SK-N-SH (cell line): Measurements from ENCODE around the gene HLA-DPB1. TPM values are rescaled to one million over a fixed set of nuclear protein-coding genes. Genes with fewer than 3 reads are reported as not detected.

Experiments used
- CTCF ChIA-PET: fragments of 300-600, 350-600 bp; formaldehyde crosslinking; extraction: SDS; loops from one replicate; lab custom pipeline; 2021; lab: Yijun Ruan, JAX
- POLR2A ChIA-PET: fragments of 350-600 bp; sonication (Branson Sonifier 250); formaldehyde crosslinking; extraction: SDS; loops from one replicate; lab custom pipeline; 2020; ENCODE audit warnings: antibody characterized with exemption, inconsistent platforms; lab: Yijun Ruan, JAX
- DNase-seq: peaks from one replicate; pipeline ENCODE4 v3.0.0; 2012
- H2AFZ ChIP-seq: fragments of 200-600 bp; sonication (generic); 2 replicates; pipeline ENCODE4 v1.8.1; 2016; ENCODE audit warnings: antibody characterized with exemption, mild to moderate bottlenecking, low read depth
- H3F3A ChIP-seq: fragments of 200-600 bp; sonication (generic); replicated peaks from 2 replicates; pipeline ENCODE3; 2016; ENCODE audit warnings: antibody characterized with exemption, mild to moderate bottlenecking; ENCODE audit not compliant: insufficient read depth
- H3K27ac ChIP-seq, 2 experiments: fragments of 200-500 bp in 1 of 2; fragments of 200-600 bp in 1 of 2; sonication (Bioruptor generic) in 1 of 2; sonication (generic), shearing (Covaris generic) in 1 of 2; 2 replicates each; pipeline versions ENCODE4 v1.5.1 to v1.6.1; 2014 to 2016; ENCODE audit warnings: low read depth in 2 of 2, inconsistent platforms in 1 of 2, low read length in 1 of 2, mild to moderate bottlenecking in 1 of 2, mixed read lengths in 1 of 2
- H3K27me3 ChIP-seq: fragments of 200-600 bp; sonication (generic), shearing (Covaris generic); 2 replicates; pipeline ENCODE4 v1.6.1; 2016; ENCODE audit warnings: mixed run types; ENCODE audit not compliant: insufficient read depth
- H3K36me3 ChIP-seq, 2 experiments: fragments of 200-500 bp in 1 of 2; fragments of 200-600 bp in 1 of 2; sonication (Bioruptor generic) in 1 of 2; sonication (generic) in 1 of 2; replicated peaks in 1 of 2; 2 replicates each; pipeline versions ENCODE3 to v1.5.1; 2014 to 2016; ENCODE audit warnings: low read length in 1 of 2, mild to moderate bottlenecking in 1 of 2; ENCODE audit not compliant: insufficient read depth in 2 of 2, control insufficient read depth in 1 of 2
- H3K4me1 ChIP-seq, 2 experiments: fragments of 200-500 bp in 1 of 2; fragments of 200-600 bp in 1 of 2; sonication (Bioruptor generic) in 1 of 2; sonication (generic), shearing (Covaris generic) in 1 of 2; 2 replicates each; pipeline versions ENCODE4 v1.5.1 to v1.6.1; 2014 to 2016; ENCODE audit warnings: low read depth in 1 of 2, low read length in 1 of 2, mixed run types in 1 of 2; ENCODE audit not compliant: insufficient read depth in 2 of 2, control insufficient read depth in 1 of 2
- H3K4me2 ChIP-seq: fragments of 200-600 bp; sonication (generic), shearing (Covaris generic); 2 replicates; pipeline ENCODE4 v1.6.1; 2017; ENCODE audit warnings: mixed run types
- H3K4me3 ChIP-seq, 2 experiments: fragments of 200-500 bp in 1 of 2; fragments of 200-600 bp in 1 of 2; sonication (Bioruptor generic) in 1 of 2; sonication (generic), shearing (Covaris generic) in 1 of 2; 2 replicates each; pipeline versions ENCODE4 v1.5.1 to v1.8.1; 2014 to 2016; ENCODE audit warnings: low read depth in 2 of 2, inconsistent platforms in 1 of 2, low read length in 1 of 2, mild to moderate bottlenecking in 1 of 2, mixed read lengths in 1 of 2, moderate library complexity in 1 of 2
- H3K79me2 ChIP-seq: fragments of 200-600 bp; sonication (generic); 2 replicates; pipeline ENCODE4 v1.8.1; 2017; ENCODE audit warnings: mild to moderate bottlenecking; ENCODE audit not compliant: insufficient read depth
- H3K9ac ChIP-seq: fragments of 200-600 bp; sonication (generic); 2 replicates; pipeline ENCODE4 v1.6.1; 2017; ENCODE audit warnings: mixed run types
- H3K9me2 ChIP-seq: fragments of 200-600 bp; sonication (generic); 2 replicates; pipeline ENCODE4 v1.6.1; 2017; ENCODE audit warnings: mixed run types
- H3K9me3 ChIP-seq: fragments of 200-600 bp; sonication (generic); 2 replicates; pipeline ENCODE4 v1.6.1; 2017; ENCODE audit warnings: mixed run types, mild to moderate bottlenecking, moderate library complexity
- H4K20me1 ChIP-seq: fragments of 200-600 bp; sonication (generic); 2 replicates; pipeline ENCODE4 v1.6.1; 2017; ENCODE audit warnings: mild to moderate bottlenecking, mixed run types; ENCODE audit not compliant: insufficient read depth
- ELF1 ChIP-seq: IDR thresholded peaks from 2 replicates; pipeline ENCODE4 v1.4.0; 2012
- EP300 ChIP-seq, 2 experiments: IDR thresholded peaks; 2 replicates each; pipeline versions ENCODE4 v1.4.0 to v1.6.1; 2012; ENCODE audit warnings: borderline replicate concordance in 1 of 2, low read depth in 1 of 2, low read length in 1 of 2
- MXI1 ChIP-seq: IDR thresholded peaks from 2 replicates; pipeline ENCODE4 v1.6.1; 2012; ENCODE audit warnings: mild to moderate bottlenecking, low read depth, low read length, improper control_type of control experiment
- NFIC ChIP-seq: IDR thresholded peaks from 2 replicates; pipeline ENCODE4 v1.4.0; 2012; ENCODE audit warnings: borderline replicate concordance
- NRF1 ChIP-seq: IDR thresholded peaks from 2 replicates; pipeline ENCODE4 v1.6.1; 2012; ENCODE audit warnings: low read depth, mild to moderate bottlenecking, low read length
- RAD21 ChIP-seq: IDR thresholded peaks from 2 replicates; pipeline ENCODE4 v1.6.1; 2012; ENCODE audit warnings: mild to moderate bottlenecking, low read length
- SIN3A ChIP-seq: IDR thresholded peaks from 2 replicates; pipeline ENCODE4 v1.6.1; 2012; ENCODE audit warnings: low read depth, mild to moderate bottlenecking, low read length, moderate library complexity, borderline replicate concordance
- SMC3 ChIP-seq: IDR thresholded peaks from 2 replicates; pipeline ENCODE4 v1.6.1; 2012; ENCODE audit warnings: low read depth, low read length, improper control_type of control experiment
- TAF1 ChIP-seq: IDR thresholded peaks from 2 replicates; pipeline ENCODE4 v1.6.1; 2012; ENCODE audit warnings: low read depth, mild to moderate bottlenecking, low read length, moderate library complexity, borderline replicate concordance
- YY1 ChIP-seq: IDR thresholded peaks from 2 replicates; pipeline ENCODE4 v1.4.0; 2012; ENCODE audit warnings: low read depth, mild to moderate bottlenecking
- WGBS: methylation state at CpG from one replicate; pipeline ENCODE4 v1.1.6; 2017; ENCODE audit warnings: low lambda C conversion rate; 5-methylcytosine and 5-hydroxymethylcytosine counted together
- polyA plus RNA-seq, 3 experiments: library from polyadenylated mRNA; depleted of rRNA; stranded (reverse); fragments of >200 nt; gene quantifications; 2 replicates each; pipeline ENCODE4 v1.2.3, GENCODE V29; 2012
- TF ChIP-seq, protein P1 (sequence below): IDR thresholded peaks from 2 replicates; pipeline ENCODE4; 2012
- TF ChIP-seq, protein P2 (sequence below): fragments of 150-350 bp; IDR thresholded peaks from 2 replicates; pipeline ENCODE4 v1.6.1; 2016; ENCODE audit warnings: mild to moderate bottlenecking, low read depth, low read length
- TF ChIP-seq, protein P3 (sequence below): fragments of 200-600 bp; sonication (generic); IDR thresholded peaks from 2 replicates; pipeline ENCODE4 v1.6.1; 2017; ENCODE audit warnings: antibody characterized with exemption, mild to moderate bottlenecking, moderate library complexity
- TF ChIP-seq, protein P4 (sequence below): IDR thresholded peaks from 2 replicates; pipeline ENCODE4 v1.4.0; 2012; ENCODE audit warnings: low read depth, borderline replicate concordance
- TF ChIP-seq, protein P5 (sequence below): IDR thresholded peaks from 2 replicates; pipeline ENCODE4 v1.4.0; 2012; ENCODE audit warnings: low read depth, borderline replicate concordance

The HLA-DPB1 gene
- polyA plus RNA-seq, 1 of the 3 experiments (the other 2 are of a cell fraction) = 2.0 TPM

DNA sequence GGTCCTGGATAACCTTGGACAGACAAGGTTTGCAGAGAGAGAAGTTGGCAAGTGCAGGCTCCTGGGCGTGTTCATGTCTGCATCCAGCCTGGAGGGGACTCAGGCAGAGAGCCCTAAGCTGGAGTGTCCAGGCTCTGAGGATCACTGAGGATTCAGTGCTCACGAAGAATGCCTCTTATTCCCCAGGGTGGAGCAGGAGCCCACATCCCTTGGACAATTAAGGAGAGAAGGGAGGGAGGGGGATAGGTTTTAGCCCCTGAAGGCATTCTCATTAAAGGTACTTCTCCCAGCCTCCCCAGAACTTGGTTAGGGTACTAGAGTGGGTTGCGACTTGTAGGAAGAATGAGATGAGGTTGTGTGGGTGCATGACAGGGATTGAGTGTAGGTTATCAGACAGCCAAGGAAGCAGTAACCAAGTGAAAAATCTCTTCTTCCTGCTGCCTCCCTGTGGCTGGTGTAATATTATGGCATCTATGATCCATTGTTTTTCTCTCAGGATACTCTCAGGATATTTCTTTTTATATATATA is 680 bp downstream of the HLA-DPB1 start:
- Histone ChIP-seq H3K4me2 (no peak overlapping the region), H3K27ac (no peak overlapping the region), H3F3A (no peaks in the 10 kb centered on the region), H3K9me2 (no peaks in the 10 kb centered on the region), H3K4me1 (peaks cover 0 to 3% of the 10 kb centered on the region in 2 experiments; a peak in 1 of 4 replicates), H3K4me3 (peak overlapping the region in 1 of 2 experiments; percentile 17; a peak in 1 of 4 replicates), H2AFZ (no peak overlapping the region), H4K20me1 (no peaks in the 10 kb centered on the region), H3K9me3 (no peaks in the 10 kb centered on the region), H3K79me2 (no peaks in the 10 kb centered on the region), H3K36me3 (no peaks in the 10 kb centered on the region), H3K27me3 (peaks cover 43% of the 10 kb centered on the region; the same call in 1 of the 2 replicates), H3K9ac (no peak overlapping the region)
- TF ChIP-seq, protein P1, sequence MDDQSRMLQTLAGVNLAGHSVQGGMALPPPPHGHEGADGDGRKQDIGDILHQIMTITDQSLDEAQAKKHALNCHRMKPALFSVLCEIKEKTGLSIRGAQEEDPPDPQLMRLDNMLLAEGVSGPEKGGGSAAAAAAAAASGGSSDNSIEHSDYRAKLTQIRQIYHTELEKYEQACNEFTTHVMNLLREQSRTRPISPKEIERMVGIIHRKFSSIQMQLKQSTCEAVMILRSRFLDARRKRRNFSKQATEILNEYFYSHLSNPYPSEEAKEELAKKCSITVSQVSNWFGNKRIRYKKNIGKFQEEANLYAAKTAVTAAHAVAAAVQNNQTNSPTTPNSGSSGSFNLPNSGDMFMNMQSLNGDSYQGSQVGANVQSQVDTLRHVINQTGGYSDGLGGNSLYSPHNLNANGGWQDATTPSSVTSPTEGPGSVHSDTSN = no peak
- TF ChIP-seq, protein P2, sequence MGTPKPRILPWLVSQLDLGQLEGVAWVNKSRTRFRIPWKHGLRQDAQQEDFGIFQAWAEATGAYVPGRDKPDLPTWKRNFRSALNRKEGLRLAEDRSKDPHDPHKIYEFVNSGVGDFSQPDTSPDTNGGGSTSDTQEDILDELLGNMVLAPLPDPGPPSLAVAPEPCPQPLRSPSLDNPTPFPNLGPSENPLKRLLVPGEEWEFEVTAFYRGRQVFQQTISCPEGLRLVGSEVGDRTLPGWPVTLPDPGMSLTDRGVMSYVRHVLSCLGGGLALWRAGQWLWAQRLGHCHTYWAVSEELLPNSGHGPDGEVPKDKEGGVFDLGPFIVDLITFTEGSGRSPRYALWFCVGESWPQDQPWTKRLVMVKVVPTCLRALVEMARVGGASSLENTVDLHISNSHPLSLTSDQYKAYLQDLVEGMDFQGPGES = no peak
- TF ChIP-seq NRF1 (no peak), MXI1 (no peak), SMC3 (no peak), SIN3A (no peak), RAD21 (no peak), NFIC (no peak), TAF1 (no peak), YY1 (no peak), ELF1 (no peak), EP300 (IDR thresholded peaks at IDR 0.05; ENCODE audit: borderline replicate concordance in 1 of 2, low read depth in 1 of 2, low read length in 1 of 2) (no peak)
- TF ChIP-seq, protein P3, sequence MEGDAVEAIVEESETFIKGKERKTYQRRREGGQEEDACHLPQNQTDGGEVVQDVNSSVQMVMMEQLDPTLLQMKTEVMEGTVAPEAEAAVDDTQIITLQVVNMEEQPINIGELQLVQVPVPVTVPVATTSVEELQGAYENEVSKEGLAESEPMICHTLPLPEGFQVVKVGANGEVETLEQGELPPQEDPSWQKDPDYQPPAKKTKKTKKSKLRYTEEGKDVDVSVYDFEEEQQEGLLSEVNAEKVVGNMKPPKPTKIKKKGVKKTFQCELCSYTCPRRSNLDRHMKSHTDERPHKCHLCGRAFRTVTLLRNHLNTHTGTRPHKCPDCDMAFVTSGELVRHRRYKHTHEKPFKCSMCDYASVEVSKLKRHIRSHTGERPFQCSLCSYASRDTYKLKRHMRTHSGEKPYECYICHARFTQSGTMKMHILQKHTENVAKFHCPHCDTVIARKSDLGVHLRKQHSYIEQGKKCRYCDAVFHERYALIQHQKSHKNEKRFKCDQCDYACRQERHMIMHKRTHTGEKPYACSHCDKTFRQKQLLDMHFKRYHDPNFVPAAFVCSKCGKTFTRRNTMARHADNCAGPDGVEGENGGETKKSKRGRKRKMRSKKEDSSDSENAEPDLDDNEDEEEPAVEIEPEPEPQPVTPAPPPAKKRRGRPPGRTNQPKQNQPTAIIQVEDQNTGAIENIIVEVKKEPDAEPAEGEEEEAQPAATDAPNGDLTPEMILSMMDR = no peak
- TF ChIP-seq, protein P4, sequence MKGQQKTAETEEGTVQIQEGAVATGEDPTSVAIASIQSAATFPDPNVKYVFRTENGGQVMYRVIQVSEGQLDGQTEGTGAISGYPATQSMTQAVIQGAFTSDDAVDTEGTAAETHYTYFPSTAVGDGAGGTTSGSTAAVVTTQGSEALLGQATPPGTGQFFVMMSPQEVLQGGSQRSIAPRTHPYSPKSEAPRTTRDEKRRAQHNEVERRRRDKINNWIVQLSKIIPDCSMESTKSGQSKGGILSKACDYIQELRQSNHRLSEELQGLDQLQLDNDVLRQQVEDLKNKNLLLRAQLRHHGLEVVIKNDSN = no peak
- TF ChIP-seq, protein P5, sequence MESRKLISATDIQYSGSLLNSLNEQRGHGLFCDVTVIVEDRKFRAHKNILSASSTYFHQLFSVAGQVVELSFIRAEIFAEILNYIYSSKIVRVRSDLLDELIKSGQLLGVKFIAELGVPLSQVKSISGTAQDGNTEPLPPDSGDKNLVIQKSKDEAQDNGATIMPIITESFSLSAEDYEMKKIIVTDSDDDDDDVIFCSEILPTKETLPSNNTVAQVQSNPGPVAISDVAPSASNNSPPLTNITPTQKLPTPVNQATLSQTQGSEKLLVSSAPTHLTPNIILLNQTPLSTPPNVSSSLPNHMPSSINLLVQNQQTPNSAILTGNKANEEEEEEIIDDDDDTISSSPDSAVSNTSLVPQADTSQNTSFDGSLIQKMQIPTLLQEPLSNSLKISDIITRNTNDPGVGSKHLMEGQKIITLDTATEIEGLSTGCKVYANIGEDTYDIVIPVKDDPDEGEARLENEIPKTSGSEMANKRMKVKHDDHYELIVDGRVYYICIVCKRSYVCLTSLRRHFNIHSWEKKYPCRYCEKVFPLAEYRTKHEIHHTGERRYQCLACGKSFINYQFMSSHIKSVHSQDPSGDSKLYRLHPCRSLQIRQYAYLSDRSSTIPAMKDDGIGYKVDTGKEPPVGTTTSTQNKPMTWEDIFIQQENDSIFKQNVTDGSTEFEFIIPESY = no peak
- DNase-seq = no peak
- ChIA-PET POLR2A (no interaction called here), CTCF (interaction anchor here (1.0 to 1.5 kb wide), 3 partner anchors 13 to 209 kb away, joined by 3 read pairs; no protein-coding TSS in a partner anchor)
- 7% methylated on average over 3 of the region's 3 CpGs for WGBS
